AG04450 (cell line): ENCODE results near the gene HOMER3. TPM values are rescaled to one million over a fixed set of nuclear protein-coding genes. Genes with fewer than 3 reads are reported as not detected.

ENCODE experiments used
- CTCF ChIA-PET: fragments of 300-600, 350-600 bp; formaldehyde crosslinking; extraction: SDS; loops from one replicate; lab custom pipeline; 2022; ENCODE audit warnings: antibody characterized with exemption, inconsistent platforms; lab: Charles Lee
- POLR2A ChIA-PET: fragments of 350-600 bp; formaldehyde crosslinking; extraction: SDS; loops from one replicate; lab custom pipeline; 2021; ENCODE audit warnings: antibody characterized with exemption, inconsistent platforms; lab: Yijun Ruan, JAX
- DNase-seq: peaks from one replicate; pipeline ENCODE4 v3.0.0-alpha.2; 2011; ENCODE audit warnings: low read depth, low spot score
- H3K27ac ChIP-seq: one replicate; pipeline ENCODE4 v1.5.1; 2012; ENCODE audit warnings: low read depth, low read length, control low read depth
- H3K27me3 ChIP-seq: one replicate; pipeline ENCODE4 v1.6.0; 2012; ENCODE audit warnings: low read length; ENCODE audit not compliant: control insufficient read depth, insufficient read depth
- H3K4me3 ChIP-seq: 2 replicates; pipeline ENCODE4 v1.5.1; 2011; ENCODE audit warnings: mild to moderate bottlenecking, low read depth, low read length, control low read depth
- H3K9me3 ChIP-seq: 2 replicates; pipeline ENCODE4 v1.5.1; 2012; ENCODE audit warnings: low read length; ENCODE audit not compliant: control insufficient read depth, insufficient read depth
- CTCF ChIP-seq: IDR thresholded peaks from 2 replicates; pipeline ENCODE4 v1.5.1; 2011; ENCODE audit warnings: low read depth, low read length, control low read depth, inconsistent platforms
- polyA plus RNA-seq: library from polyadenylated mRNA; depleted of rRNA; stranded (reverse); fragments of >200 nt; gene quantifications from 2 replicates; pipeline ENCODE4 v1.2.3, GENCODE V29; 2011

The HOMER3 gene
- polyA plus RNA-seq, 1 experiment: 29.0 TPM

- Histone ChIP-seq H3K9me3 (peaks cover 5% of the 10 kb centered on the region; the same call in 1 of the 2 replicates), H3K27ac (no peak overlapping the region), H3K4me3 (no peak overlapping the region), H3K27me3 (no peaks in the 10 kb centered on the region)
- POLR2A ChIA-PET: no interaction called here
- CTCF ChIA-PET: no interaction called here
- TF ChIP-seq CTCF: no peak
- no peak for DNase-seq
Observed at GRCh38 chr19:18967358-18968146, 26.5 kb upstream of the HOMER3 start.

GRCh38 chr19:18966307-18966706 is 25.3 kb upstream of the HOMER3 start:
- CTCF ChIA-PET: interaction anchor here (1.2 kb wide), 1 partner anchor 29 kb away, joined by 3 read pairs; no protein-coding TSS in a partner anchor
- H3K27ac ChIP-seq: no peak overlapping the region
- peaks cover 5% of the 10 kb centered on the region; the same call in 1 of the 2 replicates for H3K9me3 ChIP-seq
- POLR2A ChIA-PET: interaction anchor here (0.6 kb wide), 2 partner anchors 378 to 502 kb away, joined by 5 to 6 read pairs; partner anchors contain the start of gene REX1BD
- TF ChIP-seq CTCF: no peak
- DNase-seq: no peak
- peaks cover 2% of the 10 kb centered on the region for H3K27me3 ChIP-seq
- no peak overlapping the region for H3K4me3 ChIP-seq

GRCh38 chr19:18964121-18964520 is 23.1 kb upstream of the HOMER3 start:
- Histone ChIP-seq H3K9me3 (peaks cover 5% of the 10 kb centered on the region; the same call in 1 of the 2 replicates), H3K27me3 (peaks cover 5% of the 10 kb centered on the region), H3K27ac (no peak overlapping the region), H3K4me3 (no peak overlapping the region)
- DNase-seq: no peak
- ChIA-PET CTCF (no interaction called here), POLR2A (no interaction called here)
- TF ChIP-seq CTCF: no peak

- ChIA-PET CTCF (no interaction called here), POLR2A (no interaction called here)
- Histone ChIP-seq H3K27ac (no peak overlapping the region), H3K9me3 (no peaks in the 10 kb centered on the region), H3K4me3 (no peak overlapping the region), H3K27me3 (peaks cover 5% of the 10 kb centered on the region)
- no peak for DNase-seq
- TF ChIP-seq CTCF: no peak
Observed at GRCh38 chr19:18961767-18962620, 21.0 kb upstream of the HOMER3 start.
